Effector memory CD4-positive, alpha-beta T cell (primary cell): Measurements from ENCODE around the gene COL25A1.
"Not testable (repeated sequence)": the region's sequence is repeated elsewhere in the genome, so short reads cannot be mapped to it uniquely, and the experiment has no call there.

Experiments used
- DNase-seq, 3 donors: peaks; one replicate each; pipeline ENCODE4 v3.0.0-alpha.2; 2020
- H3K27ac ChIP-seq: 2 replicates; pipeline ENCODE4 v1.7.0; 2013; ENCODE audit warnings: mild to moderate bottlenecking, low read length, moderate library complexity; ENCODE audit not compliant: insufficient read depth, poor library complexity, severe bottlenecking
- H3K27me3 ChIP-seq: replicated peaks from 2 replicates; pipeline ENCODE4 v1.7.0; 2013; ENCODE audit warnings: mild to moderate bottlenecking, low read length; ENCODE audit not compliant: insufficient read depth, control insufficient read depth, poor library complexity, severe bottlenecking
- H3K36me3 ChIP-seq: 2 replicates; pipeline ENCODE4 v1.7.0; 2013; ENCODE audit warnings: mild to moderate bottlenecking, low read length, moderate library complexity; ENCODE audit not compliant: control insufficient read depth, insufficient read depth
- H3K4me1 ChIP-seq: 2 replicates; pipeline ENCODE4 v1.7.0; 2013; ENCODE audit warnings: low read length, mild to moderate bottlenecking; ENCODE audit not compliant: control insufficient read depth, insufficient read depth, poor library complexity, severe bottlenecking
- H3K4me3 ChIP-seq: 2 replicates; pipeline ENCODE4 v1.7.0; 2013; ENCODE audit warnings: low read length, low read depth, mild to moderate bottlenecking; ENCODE audit not compliant: insufficient read depth, poor library complexity, severe bottlenecking
- H3K9me3 ChIP-seq: 2 replicates; pipeline ENCODE4 v1.7.0; 2013; ENCODE audit warnings: mild to moderate bottlenecking, low read length, moderate library complexity; ENCODE audit not compliant: control insufficient read depth

COL25A1 gene

GRCh38 chr4:108943371-108943770, 359.1 kb downstream of the COL25A1 start:
- no peaks in the 10 kb centered on the region for H3K36me3 ChIP-seq
- no peaks in the 10 kb centered on the region for H3K9me3 ChIP-seq
- no peaks in the 10 kb centered on the region for H3K27me3 ChIP-seq

GRCh38 chr4:108941904-108942430, 360.5 kb downstream of the COL25A1 start:
- Histone ChIP-seq H3K4me1 (no peaks in the 10 kb centered on the region), H3K36me3 (no peaks in the 10 kb centered on the region), H3K27me3 (no peaks in the 10 kb centered on the region), H3K4me3 (no peak overlapping the region), H3K27ac (no peak overlapping the region), H3K9me3 (no peaks in the 10 kb centered on the region)
- no peak for DNase-seq

More at GRCh38 chr4:108943371-108943770, 359.1 kb downstream of the COL25A1 start:
- Histone ChIP-seq H3K27ac (no peak overlapping the region), H3K4me1 (no peaks in the 10 kb centered on the region), H3K4me3 (no peak overlapping the region)
- DNase-seq = no peak

GRCh38 chr4:108940634-108941033, 361.8 kb downstream of the COL25A1 start:
- Histone ChIP-seq H3K9me3 (no peaks in the 10 kb centered on the region), H3K27me3 (no peaks in the 10 kb centered on the region), H3K36me3 (no peaks in the 10 kb centered on the region), H3K4me3 (no peak overlapping the region), H3K4me1 (no peaks in the 10 kb centered on the region), H3K27ac (no peak overlapping the region)
- no peak for DNase-seq

- H3K27me3 ChIP-seq = no peaks in the 10 kb centered on the region
- no peaks in the 10 kb centered on the region for H3K4me1 ChIP-seq
- H3K27ac ChIP-seq = no peak overlapping the region
- no peaks in the 10 kb centered on the region for H3K36me3 ChIP-seq
- no peaks in the 10 kb centered on the region for H3K9me3 ChIP-seq
- DNase-seq = no peak
- H3K4me3 ChIP-seq = no peak overlapping the region
These were observed 362.3 kb downstream of the COL25A1 start for GRCh38 chr4:108940149-108940548.

- DNase-seq = no peak
- H3K4me3 ChIP-seq = no peak overlapping the region
- no peak overlapping the region for H3K27ac ChIP-seq
- H3K4me1 ChIP-seq = no peaks in the 10 kb centered on the region
- no peaks in the 10 kb centered on the region for H3K36me3 ChIP-seq
- H3K27me3 ChIP-seq = no peaks in the 10 kb centered on the region
- no peaks in the 10 kb centered on the region for H3K9me3 ChIP-seq
These were observed 365.4 kb downstream of the COL25A1 start for GRCh38 chr4:108937066-108937465.

GRCh38 chr4:108933925-108934324, 368.5 kb downstream of the COL25A1 start:
- H3K4me1 ChIP-seq, DNase-seq, H3K27ac ChIP-seq, H3K36me3 ChIP-seq, H3K4me3 ChIP-seq, H3K27me3 ChIP-seq, H3K9me3 ChIP-seq: not testable (repeated sequence)

- Histone ChIP-seq H3K4me1 (no peaks in the 10 kb centered on the region), H3K27me3 (no peaks in the 10 kb centered on the region), H3K27ac (no peak overlapping the region), H3K9me3 (no peaks in the 10 kb centered on the region), H3K36me3 (no peaks in the 10 kb centered on the region), H3K4me3 (no peak overlapping the region)
- no peak for DNase-seq
These were observed 369.4 kb downstream of the COL25A1 start for GRCh38 chr4:108933046-108933445.

GRCh38 chr4:108931926-108932325, 370.5 kb downstream of the COL25A1 start:
- Histone ChIP-seq H3K4me3 (no peak overlapping the region), H3K36me3 (no peaks in the 10 kb centered on the region), H3K27ac (no peak overlapping the region), H3K9me3 (no peaks in the 10 kb centered on the region), H3K4me1 (no peaks in the 10 kb centered on the region), H3K27me3 (no peaks in the 10 kb centered on the region)
- no peak for DNase-seq

- H3K27me3 ChIP-seq = no peaks in the 10 kb centered on the region
- H3K4me1 ChIP-seq = no peaks in the 10 kb centered on the region
These were observed 372.3 kb downstream of the COL25A1 start for GRCh38 chr4:108930186-108930585.

GRCh38 chr4:108926781-108927180, 375.7 kb downstream of the COL25A1 start:
- DNase-seq = no peak
- H3K27ac ChIP-seq = no peak overlapping the region
- H3K4me1 ChIP-seq = no peaks in the 10 kb centered on the region
- no peaks in the 10 kb centered on the region for H3K36me3 ChIP-seq
- H3K4me3 ChIP-seq = no peak overlapping the region
- no peaks in the 10 kb centered on the region for H3K9me3 ChIP-seq
- no peaks in the 10 kb centered on the region for H3K27me3 ChIP-seq

More at GRCh38 chr4:108930186-108930585, 372.3 kb downstream of the COL25A1 start:
- H3K9me3 ChIP-seq = no peaks in the 10 kb centered on the region
- H3K4me3 ChIP-seq = no peak overlapping the region
- H3K36me3 ChIP-seq = no peaks in the 10 kb centered on the region
- no peak for DNase-seq
- H3K27ac ChIP-seq = no peak overlapping the region
